ENCODE measurements around the gene DUSP2.

DUSP2 gene

DNA sequence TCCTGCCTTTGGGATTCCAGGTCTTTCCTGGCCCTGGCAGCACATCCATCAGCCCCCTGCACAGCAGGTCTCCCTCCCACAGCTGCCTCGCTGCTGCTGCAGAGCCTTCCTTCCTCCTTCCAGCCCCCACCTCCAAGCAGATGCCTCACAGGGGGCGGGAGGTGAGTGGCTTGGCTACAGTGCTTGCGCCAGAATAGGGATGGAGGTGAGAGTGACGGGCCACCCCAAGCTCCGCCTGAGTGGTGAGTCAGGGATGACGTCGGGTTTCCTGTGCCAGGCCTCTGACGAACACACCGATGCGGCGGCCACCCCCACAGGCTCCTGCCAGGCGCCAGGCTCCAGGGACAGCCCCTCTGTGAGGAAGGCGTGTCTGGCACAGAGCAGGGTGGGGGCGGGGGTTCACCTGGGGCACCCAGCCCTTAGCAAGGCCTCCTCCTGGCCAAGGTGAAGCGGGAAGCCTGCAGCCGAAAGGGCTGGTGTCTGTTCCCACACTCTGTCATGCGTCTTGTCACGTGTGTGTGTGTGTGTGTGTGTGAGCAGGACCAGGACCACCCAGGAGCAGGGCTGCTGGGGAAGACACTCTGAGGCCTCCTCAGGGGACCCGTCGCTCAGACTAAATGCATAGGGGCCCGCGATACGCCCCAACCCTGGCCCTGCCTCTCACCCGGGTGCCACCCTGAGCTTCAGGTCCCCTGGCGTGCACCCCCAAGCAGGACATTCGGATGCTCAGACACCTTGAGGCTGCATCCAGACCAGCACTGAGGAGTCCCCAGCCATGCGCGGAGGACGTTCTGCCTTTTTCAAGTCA is 3.4 kb upstream of the DUSP2 start:
- 38% methylated on average over 25 of the region's 29 CpGs for WGBS (ENCODE audit: insufficient coverage)
- Histone ChIP-seq H3K4me3 (ENCODE audit: control insufficient read depth in 1 of 7, extremely low read depth in 1 of 7, insufficient read depth in 4 of 7, low read depth in 2 of 7, low read length in 6 of 7) (peak overlapping the region in 4 of 7 experiments; percentile 6 to 68 (median 30)), H3K36me3 (ENCODE audit: control insufficient read depth in 4 of 4, insufficient read depth in 4 of 4, low read length in 3 of 4) (peaks cover 0 to 6% (median 0%) of the 10 kb centered on the region in 4 experiments), H3K27ac (ENCODE audit: insufficient read depth in 1 of 2, low read depth in 1 of 2, low read length in 2 of 2, poor library complexity in 1 of 2, severe bottlenecking in 2 of 2) (peak overlapping the region in 1 of 2 experiments; percentile 25), H3K4me1 (ENCODE audit: control extremely low read depth in 1 of 4, control insufficient read depth in 4 of 4, insufficient read depth in 4 of 4, low read length in 3 of 4) (peaks cover 10 to 67% (median 57%) of the 10 kb centered on the region in 4 experiments), H3K9me3 (ENCODE audit: control extremely low read depth in 1 of 5, control insufficient read depth in 4 of 5, insufficient read depth in 2 of 5, low read depth in 1 of 5, low read length in 4 of 5) (no peaks in the 10 kb centered on the region), H3K27me3 (replicated peaks in 2 of 5; ENCODE audit: control insufficient read depth in 4 of 5, insufficient read depth in 5 of 5, low read length in 4 of 5) (no peaks in the 10 kb centered on the region)
- CTCF ChIA-PET = interaction anchor here (0.5 to 5.9 kb wide), 6 partner anchors 9 to 81 kb away, joined by 3 to 51 read pairs (median 5); partner anchors contain the start of gene ASTL
- POLR2A ChIA-PET = interaction anchor here (1.1 to 1.8 kb wide), 2 partner anchors 9 to 11 kb away, joined by 4 to 5 read pairs; no protein-coding TSS in a partner anchor
- DNase-seq = peak; percentile 98 to 99 (median 98)

DNA sequence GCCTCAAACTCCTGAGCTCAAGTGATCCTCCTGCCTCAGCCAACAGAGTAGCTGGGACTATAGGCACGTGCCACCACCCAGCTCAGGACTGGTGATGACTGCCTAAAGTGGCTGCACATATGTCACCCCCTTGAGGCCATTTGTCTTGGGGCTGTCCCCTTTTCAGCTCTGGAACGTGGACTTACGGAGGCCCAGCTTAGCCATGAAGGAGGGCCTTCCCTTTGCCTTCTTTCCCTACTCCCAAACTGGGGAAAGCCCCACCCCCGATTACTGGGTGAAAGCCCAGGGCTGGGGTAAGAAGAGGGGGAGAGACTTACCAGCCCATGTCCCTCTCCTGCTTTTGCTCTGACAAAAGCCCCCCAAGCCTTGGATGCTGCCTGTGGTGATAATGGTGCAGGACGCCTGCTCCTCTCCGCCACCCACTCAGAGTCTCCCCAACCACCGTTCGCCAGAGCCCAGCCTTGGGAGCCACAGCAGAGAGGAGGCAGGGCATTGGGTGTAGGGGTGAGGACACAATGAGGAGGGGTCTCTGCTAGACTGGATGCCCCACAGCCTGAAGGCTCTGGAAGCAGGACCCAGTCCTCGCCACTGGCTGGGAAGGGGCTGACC is 2.5 kb upstream of the DUSP2 start:
- CTCF ChIA-PET = interaction anchor here (0.5 to 5.9 kb wide), 6 partner anchors 8 to 82 kb away, joined by 3 to 51 read pairs (median 5); partner anchors contain the start of gene ASTL
- WGBS (ENCODE audit: insufficient coverage) = 100% methylated on average over 2 of the region's 9 CpGs

DNA sequence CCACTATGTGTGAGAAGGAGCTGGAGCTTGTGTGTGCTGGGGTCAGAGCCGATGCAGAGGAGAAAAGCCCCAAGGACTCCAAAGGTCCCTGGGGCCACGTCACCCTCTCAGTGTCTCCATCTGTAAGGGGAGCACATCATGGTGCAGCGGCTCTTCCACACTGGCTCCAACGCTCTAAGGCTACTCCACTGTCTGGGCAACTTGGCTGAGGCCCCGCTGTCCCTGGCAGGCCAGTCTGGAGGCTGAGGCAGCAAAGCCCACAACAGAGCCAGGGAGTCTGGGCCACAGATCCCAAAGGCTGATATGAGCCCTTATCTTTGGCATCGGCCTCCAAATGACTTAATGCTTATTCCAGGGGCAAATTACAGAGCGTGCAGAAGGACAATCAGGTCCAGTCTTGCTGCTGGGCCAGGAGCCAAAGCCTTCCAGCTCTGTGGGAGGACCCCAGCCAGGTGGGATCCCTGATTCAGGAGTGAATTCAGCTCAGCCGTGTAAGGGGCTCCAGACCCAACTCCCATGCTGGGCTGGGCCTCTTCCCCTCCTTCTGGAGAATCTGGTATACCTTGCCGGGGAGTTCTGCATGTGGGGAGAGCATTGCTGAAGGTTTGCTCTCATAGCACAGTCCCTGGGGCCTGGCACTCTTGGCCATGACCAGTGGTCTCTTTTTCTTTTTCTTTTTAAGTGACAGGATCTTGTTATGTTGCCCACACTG is 1.8 kb upstream of the DUSP2 start:
- peak in 1 of 3 donors; percentile 26 for DNase-seq
- 95% methylated on average over 9 of the region's 9 CpGs for WGBS (ENCODE audit: insufficient coverage)
- H3K4me1 ChIP-seq (ENCODE audit: control extremely low read depth in 1 of 4, control insufficient read depth in 4 of 4, insufficient read depth in 4 of 4, low read length in 3 of 4) = peaks cover 10 to 76% (median 67%) of the 10 kb centered on the region in 4 experiments

More for the DNA sequence above, 2.5 kb upstream of the DUSP2 start:
- Histone ChIP-seq H3K4me3 (ENCODE audit: control insufficient read depth in 1 of 7, extremely low read depth in 1 of 7, insufficient read depth in 4 of 7, low read depth in 2 of 7, low read length in 6 of 7) (peak overlapping the region in 2 of 7 experiments; percentile 11 to 28), H3K27me3 (replicated peaks in 2 of 5; ENCODE audit: control insufficient read depth in 4 of 5, insufficient read depth in 5 of 5, low read length in 4 of 5) (no peaks in the 10 kb centered on the region), H3K36me3 (ENCODE audit: control insufficient read depth in 4 of 4, insufficient read depth in 4 of 4, low read length in 3 of 4) (peaks cover 0 to 13% (median 2%) of the 10 kb centered on the region in 4 experiments), H3K27ac (ENCODE audit: insufficient read depth in 1 of 2, low read depth in 1 of 2, low read length in 2 of 2, poor library complexity in 1 of 2, severe bottlenecking in 2 of 2) (peak overlapping the region in 1 of 2 experiments; percentile 79), H3K9me3 (ENCODE audit: control extremely low read depth in 1 of 5, control insufficient read depth in 4 of 5, insufficient read depth in 2 of 5, low read depth in 1 of 5, low read length in 4 of 5) (no peaks in the 10 kb centered on the region), H3K4me1 (ENCODE audit: control extremely low read depth in 1 of 4, control insufficient read depth in 4 of 4, insufficient read depth in 4 of 4, low read length in 3 of 4) (peaks cover 10 to 75% (median 67%) of the 10 kb centered on the region in 4 experiments)
- DNase-seq = no peak
- POLR2A ChIA-PET = interaction anchor here (1.1 to 1.8 kb wide), 2 partner anchors 10 to 12 kb away, joined by 4 to 5 read pairs; no protein-coding TSS in a partner anchor

DNA sequence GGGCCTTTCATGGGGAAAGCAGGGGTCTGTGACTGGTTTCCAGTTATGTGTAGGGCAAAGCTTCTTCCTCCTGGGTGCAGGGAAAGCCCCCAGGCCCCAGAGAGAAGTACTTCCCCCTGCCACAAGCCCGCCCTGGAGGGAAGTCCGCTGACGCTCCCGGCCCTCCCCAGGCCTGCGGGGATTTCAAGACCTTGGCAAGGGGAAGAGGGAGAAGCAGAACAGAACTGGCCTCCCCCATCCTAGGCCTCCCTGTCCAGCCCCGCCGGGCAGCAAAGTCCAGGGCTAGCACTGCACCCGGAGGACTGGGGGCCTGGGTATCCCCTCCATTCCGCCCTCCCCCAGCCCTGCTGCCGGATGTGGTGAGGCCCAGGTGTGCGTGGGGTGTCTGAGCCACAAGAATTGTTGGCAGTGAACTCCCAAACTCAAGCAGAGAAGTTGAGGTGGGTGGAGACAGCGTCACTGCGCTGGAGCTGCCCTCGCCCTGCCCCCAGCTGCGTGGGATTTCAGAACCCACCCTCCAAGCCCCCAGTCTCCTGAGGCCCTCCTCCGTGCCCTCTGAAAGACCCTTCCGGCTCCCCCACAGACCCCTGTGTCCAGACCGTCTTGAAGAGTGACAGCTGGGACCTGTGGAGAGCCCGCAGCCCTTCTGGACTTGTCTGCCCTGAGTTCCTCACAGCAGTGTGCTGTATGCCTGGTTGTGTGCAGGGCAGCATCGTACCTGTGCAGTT is 1.1 kb upstream of the DUSP2 start:
- Histone ChIP-seq H3K27me3 (replicated peaks in 2 of 5; ENCODE audit: control insufficient read depth in 4 of 5, insufficient read depth in 5 of 5, low read length in 4 of 5) (no peaks in the 10 kb centered on the region), H3K4me3 (ENCODE audit: control insufficient read depth in 1 of 7, extremely low read depth in 1 of 7, insufficient read depth in 4 of 7, low read depth in 2 of 7, low read length in 6 of 7) (peak overlapping the region in 5 of 7 experiments; percentile 43 to 80 (median 76)), H3K27ac (ENCODE audit: insufficient read depth in 1 of 2, low read depth in 1 of 2, low read length in 2 of 2, poor library complexity in 1 of 2, severe bottlenecking in 2 of 2) (peak overlapping the region; percentile 77 to 79), H3K4me1 (ENCODE audit: control extremely low read depth in 1 of 4, control insufficient read depth in 4 of 4, insufficient read depth in 4 of 4, low read length in 3 of 4) (peaks cover 10 to 73% (median 67%) of the 10 kb centered on the region in 4 experiments), H3K9me3 (ENCODE audit: control extremely low read depth in 1 of 5, control insufficient read depth in 4 of 5, insufficient read depth in 2 of 5, low read depth in 1 of 5, low read length in 4 of 5) (no peaks in the 10 kb centered on the region), H3K36me3 (ENCODE audit: control insufficient read depth in 4 of 4, insufficient read depth in 4 of 4, low read length in 3 of 4) (peaks cover 0 to 22% (median 2%) of the 10 kb centered on the region in 4 experiments)
- ChIA-PET CTCF (interaction anchor here (0.7 to 2.4 kb wide), 7 partner anchors 9 to 153 kb away, joined by 3 to 13 read pairs (median 4); partner anchors contain the start of gene ASTL), POLR2A (interaction anchor here (0.6 to 1.6 kb wide), 7 partner anchors 11 to 32 kb away, joined by 3 to 8 read pairs (median 3); no protein-coding TSS in a partner anchor)
- DNase-seq = peak; percentile 78 to 93 (median 91)
- WGBS (ENCODE audit: insufficient coverage) = 37% methylated on average over 7 of the region's 20 CpGs

More for the DNA sequence above, 1.8 kb upstream of the DUSP2 start:
- Histone ChIP-seq H3K4me3 (ENCODE audit: control insufficient read depth in 1 of 7, extremely low read depth in 1 of 7, insufficient read depth in 4 of 7, low read depth in 2 of 7, low read length in 6 of 7) (peak overlapping the region in 3 of 7 experiments; percentile 69 to 80 (median 76)), H3K27me3 (replicated peaks in 2 of 5; ENCODE audit: control insufficient read depth in 4 of 5, insufficient read depth in 5 of 5, low read length in 4 of 5) (no peaks in the 10 kb centered on the region), H3K9me3 (ENCODE audit: control extremely low read depth in 1 of 5, control insufficient read depth in 4 of 5, insufficient read depth in 2 of 5, low read depth in 1 of 5, low read length in 4 of 5) (no peaks in the 10 kb centered on the region), H3K27ac (ENCODE audit: insufficient read depth in 1 of 2, low read depth in 1 of 2, low read length in 2 of 2, poor library complexity in 1 of 2, severe bottlenecking in 2 of 2) (peak overlapping the region in 1 of 2 experiments; percentile 79), H3K36me3 (ENCODE audit: control insufficient read depth in 4 of 4, insufficient read depth in 4 of 4, low read length in 3 of 4) (peaks cover 0 to 20% (median 2%) of the 10 kb centered on the region in 4 experiments)
- CTCF ChIA-PET = interaction anchor here (0.9 to 5.9 kb wide), 7 partner anchors 8 to 125 kb away, joined by 3 to 51 read pairs (median 5); partner anchors contain the start of gene ASTL
- POLR2A ChIA-PET = interaction anchor here (0.6 to 1.6 kb wide), 4 partner anchors 10 to 32 kb away, joined by 3 to 8 read pairs (median 3); no protein-coding TSS in a partner anchor

DNA sequence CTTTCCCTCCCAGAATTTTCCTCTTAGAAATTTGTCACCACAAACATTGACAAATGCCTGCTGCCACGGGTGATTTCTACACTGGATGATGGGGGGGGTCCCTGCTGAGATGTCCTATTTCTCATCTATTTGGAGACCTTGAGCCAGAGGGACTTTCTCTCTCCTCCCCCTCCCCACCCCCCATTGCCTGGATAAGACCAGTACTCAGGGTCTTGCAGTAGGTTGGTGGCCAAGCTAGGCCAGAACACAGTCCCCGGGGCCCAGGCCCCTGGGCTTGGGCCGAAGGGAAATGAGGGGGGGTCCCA is 560 bp upstream of the DUSP2 start:
- Histone ChIP-seq H3K9me3 (ENCODE audit: control extremely low read depth in 1 of 5, control insufficient read depth in 4 of 5, insufficient read depth in 2 of 5, low read depth in 1 of 5, low read length in 4 of 5) (no peaks in the 10 kb centered on the region), H3K27ac (ENCODE audit: insufficient read depth in 1 of 2, low read depth in 1 of 2, low read length in 2 of 2, poor library complexity in 1 of 2, severe bottlenecking in 2 of 2) (peak overlapping the region; percentile 77 to 79), H3K4me1 (ENCODE audit: control extremely low read depth in 1 of 4, control insufficient read depth in 4 of 4, insufficient read depth in 4 of 4, low read length in 3 of 4) (peaks cover 10 to 71% (median 66%) of the 10 kb centered on the region in 4 experiments), H3K4me3 (ENCODE audit: control insufficient read depth in 1 of 7, extremely low read depth in 1 of 7, insufficient read depth in 4 of 7, low read depth in 2 of 7, low read length in 6 of 7) (peak overlapping the region in 5 of 7 experiments; percentile 43 to 80 (median 76)), H3K36me3 (ENCODE audit: control insufficient read depth in 4 of 4, insufficient read depth in 4 of 4, low read length in 3 of 4) (peaks cover 0 to 22% (median 2%) of the 10 kb centered on the region in 4 experiments), H3K27me3 (replicated peaks in 2 of 5; ENCODE audit: control insufficient read depth in 4 of 5, insufficient read depth in 5 of 5, low read length in 4 of 5) (no peaks in the 10 kb centered on the region)
- ChIA-PET CTCF (interaction anchor here (0.7 to 15.8 kb wide), 5 partner anchors 13 to 153 kb away, joined by 3 to 346 read pairs (median 3); no protein-coding TSS in a partner anchor), POLR2A (interaction anchor here (0.6 to 1.6 kb wide), 6 partner anchors 11 to 111 kb away, joined by 3 to 10 read pairs (median 5); no protein-coding TSS in a partner anchor)
- peak in 1 of 3 donors; percentile 37 for DNase-seq
- WGBS (ENCODE audit: insufficient coverage) = 0% methylated on average over 2 of the region's 3 CpGs
